GM12875 (cell line): ENCODE results near the gene DHRS12.

Experiments
- H3K4me3 ChIP-seq: one replicate; pipeline ENCODE4 v1.5.1; 2011; ENCODE audit warnings: low read depth, low read length, control low read depth
- CTCF ChIP-seq: IDR thresholded peaks from 2 replicates; pipeline ENCODE4 v1.5.1; 2011; ENCODE audit warnings: low read depth, mild to moderate bottlenecking, control low read depth, inconsistent platforms, low read length, moderate library complexity, borderline replicate concordance; ENCODE audit not compliant: insufficient read depth

DHRS12 gene

DNA sequence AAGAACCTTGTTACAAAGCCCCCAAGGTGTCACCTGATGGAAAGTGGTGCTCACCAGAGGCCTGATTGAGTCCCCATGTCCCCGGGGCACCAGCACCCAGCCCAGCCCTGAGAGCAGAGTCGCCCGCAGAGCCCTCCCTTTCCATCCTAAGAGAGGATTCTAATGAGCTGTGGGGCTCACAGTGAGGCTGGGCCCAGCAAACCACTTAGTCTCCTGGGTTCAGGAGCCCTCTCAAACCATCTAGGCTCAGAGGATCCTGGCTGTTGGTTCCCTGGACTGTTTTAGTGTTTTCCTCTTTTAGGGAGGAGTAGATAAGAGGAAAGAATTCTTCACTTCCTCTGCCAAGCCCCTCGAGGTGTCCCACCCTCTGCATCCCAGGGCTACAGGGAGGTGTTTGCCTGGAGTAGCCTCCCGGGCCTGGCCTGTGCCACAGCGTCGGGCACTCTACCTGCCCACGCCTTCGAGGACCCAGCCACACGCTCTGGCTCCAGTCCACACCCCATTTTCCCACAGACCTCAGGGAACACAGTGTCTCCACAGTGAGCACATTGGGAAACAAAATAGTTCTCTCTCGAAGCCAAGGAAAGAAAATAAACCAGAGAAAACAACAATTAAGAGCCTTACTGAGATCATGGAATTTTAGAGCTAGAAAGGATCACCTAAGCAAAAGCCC lies 34.4 kb downstream of the DHRS12 start:
- no peak overlapping the region for H3K4me3 ChIP-seq
- TF ChIP-seq CTCF, result no peak

GRCh38 chr13:51768976-51769375 lies 35.0 kb downstream of the DHRS12 start:
- H3K4me3 ChIP-seq, result no peak overlapping the region
- no peak for TF ChIP-seq CTCF

- no peak overlapping the region for H3K4me3 ChIP-seq
- TF ChIP-seq CTCF, result peak; percentile 5; the same call in 1 of the 2 replicates
These were observed 35.5 kb downstream of the DHRS12 start for GRCh38 chr13:51768378-51768921.

DNA sequence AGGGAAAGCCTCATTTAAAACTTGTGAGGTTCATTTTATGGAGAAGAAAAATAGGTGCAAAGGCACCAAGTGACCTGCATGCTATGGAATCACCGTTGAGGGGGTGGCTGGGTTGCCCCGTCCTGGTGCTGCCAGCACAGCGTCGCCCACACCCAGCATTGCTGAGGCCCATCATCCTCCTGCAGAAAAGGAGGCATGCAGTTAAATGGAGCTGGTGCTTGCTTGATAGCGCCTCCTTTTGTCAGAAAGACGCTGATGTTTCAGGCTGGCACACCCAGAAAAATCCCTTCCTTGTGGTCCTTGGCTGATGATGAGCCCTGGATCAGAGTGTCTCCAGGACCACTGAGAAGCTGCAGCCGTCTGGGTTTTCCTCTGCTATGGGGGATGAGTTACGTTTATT lies 36.9 kb downstream of the DHRS12 start:
- H3K4me3 ChIP-seq, result no peak overlapping the region
- 0 out of 2 replicates have a peak, but pooled peaks have one; percentile 7 for TF ChIP-seq CTCF

DNA sequence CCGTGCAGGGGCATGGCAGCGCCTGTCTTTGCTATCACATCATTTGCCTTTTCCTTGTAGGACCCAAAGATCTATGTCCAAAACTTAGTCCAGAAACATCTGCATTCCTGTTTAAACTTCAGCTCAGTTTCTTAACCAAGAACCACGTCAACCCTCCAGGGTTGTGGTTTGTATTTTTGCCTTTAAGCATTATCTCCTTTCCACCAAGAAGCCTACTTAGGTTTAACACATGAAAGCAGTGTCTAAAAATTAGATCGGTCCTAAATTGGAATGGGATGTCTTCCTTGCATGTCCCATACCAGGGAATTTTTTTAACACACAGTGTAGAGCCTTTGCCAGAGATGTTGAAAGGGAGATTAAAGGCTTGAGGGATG lies 38.8 kb downstream of the DHRS12 start:
- TF ChIP-seq CTCF, result no peak
- H3K4me3 ChIP-seq, result no peak overlapping the region

DNA sequence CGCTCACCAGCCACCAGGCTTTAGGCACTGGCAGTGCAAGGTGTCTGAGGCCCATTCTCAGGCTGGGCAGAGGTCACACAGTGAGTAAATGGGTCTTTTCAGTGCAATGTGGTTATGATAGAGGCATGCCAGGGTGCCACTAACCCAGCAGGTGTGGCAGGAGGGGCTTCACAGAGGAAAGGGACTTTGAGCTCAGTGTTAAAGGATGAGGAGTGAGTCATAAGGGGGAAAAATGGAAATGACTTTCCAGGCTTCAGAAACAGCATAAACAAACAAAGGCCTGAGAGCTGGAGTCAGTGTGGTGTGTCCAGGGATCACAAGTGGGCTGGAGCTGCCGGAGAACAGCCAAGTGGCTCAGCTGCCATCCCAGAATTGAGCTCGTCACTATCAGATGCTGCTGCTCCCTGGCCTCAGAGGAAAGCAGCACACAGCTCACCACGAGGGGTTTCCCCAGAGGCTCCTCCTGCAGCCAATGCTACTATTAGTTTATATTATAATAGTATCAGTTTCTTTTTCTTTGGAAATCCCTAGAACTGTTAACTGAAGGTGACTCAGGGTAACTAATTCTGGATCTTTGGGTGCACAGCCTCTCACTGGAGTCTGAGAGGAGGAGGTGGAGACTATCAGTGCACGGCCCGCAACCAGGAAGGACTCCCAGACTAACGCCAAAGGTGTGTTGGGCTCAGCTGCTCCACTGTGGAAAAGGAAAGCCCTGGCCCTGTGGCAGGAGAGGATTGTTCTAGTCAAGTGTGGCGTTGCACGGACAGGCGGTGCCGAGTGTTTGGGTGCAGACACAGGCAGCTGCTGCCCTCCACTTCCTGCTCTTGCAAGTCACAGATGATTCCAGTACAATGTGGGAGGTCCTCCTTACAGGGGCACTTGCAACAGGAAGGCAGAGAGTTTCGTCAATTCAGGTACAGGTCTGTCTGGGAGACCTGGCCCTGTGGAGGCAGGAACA lies 39.5 kb downstream of the DHRS12 start:
- no peak for TF ChIP-seq CTCF
- H3K4me3 ChIP-seq, result peak overlapping the region; percentile 21
